ENCODE results near the gene DMAC2.
"Not testable (repeated sequence)": the region's sequence is repeated elsewhere in the genome, so short reads cannot be mapped to it uniquely, and the experiment has no call there.

DMAC2 gene

GRCh38 chr19:41439441-41440222 lies at the start of gene DMAC2:
Gene DMAC2, minus strand, starts transcription at chr19:41439912. Its CDS starts 13 bp downstream, at chr19:41439899.
- in situ Hi-C loops (cut with MboI; ENCODE audit: low sequenced_read_pairs): no loop called here

- in situ Hi-C loops (cut with MboI; ENCODE audit: low sequenced_read_pairs): not testable (repeated sequence)
These were observed 47.2 kb upstream of the DMAC2 start for GRCh38 chr19:41486953-41487352.

- in situ Hi-C loops (cut with MboI; ENCODE audit: low sequenced_read_pairs): no loop called here
These were observed 45.1 kb upstream of the DMAC2 start for GRCh38 chr19:41484822-41485221.

GRCh38 chr19:41480336-41480735 lies 40.6 kb upstream of the DMAC2 start:
- in situ Hi-C loops (cut with MboI; ENCODE audit: low sequenced_read_pairs): no loop called here

- in situ Hi-C loops (cut with MboI; ENCODE audit: low sequenced_read_pairs): no loop called here
These were observed 40.1 kb upstream of the DMAC2 start for GRCh38 chr19:41479757-41480191.

- in situ Hi-C loops (cut with MboI; ENCODE audit: low sequenced_read_pairs): no loop called here
These were observed 39.4 kb upstream of the DMAC2 start for GRCh38 chr19:41478875-41479756.

- in situ Hi-C loops (cut with MboI; ENCODE audit: low sequenced_read_pairs): no loop called here
These were observed 38.5 kb upstream of the DMAC2 start for GRCh38 chr19:41478171-41478570.

GRCh38 chr19:41476583-41476982 lies 36.9 kb upstream of the DMAC2 start:
- in situ Hi-C loops (cut with MboI; ENCODE audit: low sequenced_read_pairs): no loop called here

- in situ Hi-C loops (cut with MboI; ENCODE audit: low sequenced_read_pairs): not testable (repeated sequence)
These were observed 23.8 kb upstream of the DMAC2 start for GRCh38 chr19:41463257-41464256.

- in situ Hi-C loops (cut with MboI; ENCODE audit: low sequenced_read_pairs): no loop called here
These were observed 22.8 kb upstream of the DMAC2 start for GRCh38 chr19:41462497-41462896.

- in situ Hi-C loops (cut with MboI; ENCODE audit: low sequenced_read_pairs): no loop called here
These were observed 17.5 kb upstream of the DMAC2 start for GRCh38 chr19:41457241-41457640.

- in situ Hi-C loops (cut with MboI; ENCODE audit: low sequenced_read_pairs): no loop called here
These were observed 16.7 kb upstream of the DMAC2 start for GRCh38 chr19:41456342-41456918.

- in situ Hi-C loops (cut with MboI; ENCODE audit: low sequenced_read_pairs): no loop called here
These were observed 16.2 kb upstream of the DMAC2 start for GRCh38 chr19:41455936-41456335.

GRCh38 chr19:41452584-41453275 lies 13.0 kb upstream of the DMAC2 start:
- in situ Hi-C loops (cut with MboI; ENCODE audit: low sequenced_read_pairs): no loop called here

GRCh38 chr19:41449865-41450178 lies 10.1 kb upstream of the DMAC2 start:
- in situ Hi-C loops (cut with MboI; ENCODE audit: low sequenced_read_pairs): no loop called here

- in situ Hi-C loops (cut with MboI; ENCODE audit: low sequenced_read_pairs): no loop called here
These were observed 9.6 kb upstream of the DMAC2 start for GRCh38 chr19:41449079-41449864.

GRCh38 chr19:41447732-41448332 lies 8.1 kb upstream of the DMAC2 start:
- in situ Hi-C loops (cut with MboI; ENCODE audit: low sequenced_read_pairs): no loop called here

GRCh38 chr19:41445575-41445974 lies 5.9 kb upstream of the DMAC2 start:
- in situ Hi-C loops (cut with MboI; ENCODE audit: low sequenced_read_pairs): no loop called here

Data from hTERT RPE-1 (cell line).